Measurements from ENCODE around the gene PGAM2. TPM values are rescaled to one million over a fixed set of nuclear protein-coding genes. Genes with fewer than 3 reads are reported as not detected.
A peak's percentile ranks its signal among the peaks of the same experiment; 100 is the strongest.

The PGAM2 gene
- total RNA-seq, 1 donor from 2014 or later: 671 TPM

DNA sequence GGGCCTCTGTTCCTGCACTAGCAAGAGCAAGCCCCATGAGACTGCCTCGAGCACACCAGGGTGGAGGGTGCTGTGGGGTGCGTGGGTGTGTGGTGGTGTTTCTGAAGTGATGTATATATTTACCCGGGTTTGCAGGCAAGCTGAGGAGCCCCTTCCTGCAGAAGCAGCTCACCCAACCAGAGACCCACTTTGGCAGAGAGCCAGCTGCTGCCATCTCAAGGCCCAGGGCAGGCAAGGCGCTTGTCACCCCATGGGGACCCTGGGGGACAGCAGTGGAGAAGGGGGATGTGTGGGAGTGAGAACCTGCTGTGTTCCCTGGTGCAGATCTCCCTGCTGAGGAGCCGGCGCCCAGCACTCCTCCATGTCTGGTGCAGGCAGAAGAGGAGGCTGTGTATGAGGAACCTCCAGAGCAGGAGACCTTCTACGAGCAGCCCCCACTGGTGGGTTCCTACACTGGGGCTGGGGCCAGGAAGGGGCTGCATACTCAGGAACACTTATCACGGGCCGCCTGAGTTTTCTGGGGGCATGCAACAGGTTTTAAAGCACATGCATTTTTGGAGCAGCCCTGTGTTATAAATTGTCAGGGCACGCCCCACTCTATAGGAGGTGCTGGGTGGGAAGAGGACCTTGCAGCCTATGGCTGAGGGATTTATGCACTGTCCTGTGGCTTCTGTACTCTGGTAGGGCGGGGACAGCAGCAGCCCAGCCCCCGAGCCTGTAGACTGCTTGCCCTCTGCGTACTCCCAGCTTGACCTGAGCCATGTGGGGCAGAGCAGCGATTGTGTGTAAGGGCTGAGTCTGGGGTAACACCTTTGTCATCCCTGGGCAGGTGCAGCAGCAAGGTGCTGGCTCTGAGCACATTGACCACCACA, 5.9 kb downstream of the PGAM2 start:
- intact Hi-C loops (cut with micrococcal nuclease): no loop called here
- peak; percentile 14 for DNase-seq
- peak overlapping the region; percentile 89 for H3K27ac ChIP-seq (replicated peaks)
- H3K27me3 ChIP-seq (ENCODE audit: low read depth): no peaks in the 10 kb centered on the region
- H3K36me3 ChIP-seq: peaks cover 59% of the 10 kb centered on the region
- no peaks in the 10 kb centered on the region for H3K9me3 ChIP-seq (replicated peaks)
- no peak overlapping the region for H3K4me3 ChIP-seq
- peaks cover 67% of the 10 kb centered on the region for H3K4me1 ChIP-seq
- TF ChIP-seq CTCF (IDR thresholded peaks at IDR 0.05; ENCODE audit: borderline replicate concordance): no peak

- intact Hi-C loops (cut with micrococcal nuclease): no loop called here
- Histone ChIP-seq H3K4me1 (peaks cover 60% of the 10 kb centered on the region), H3K9me3 (replicated peaks) (no peaks in the 10 kb centered on the region), H3K4me3 (no peak overlapping the region), H3K27me3 (ENCODE audit: low read depth) (no peaks in the 10 kb centered on the region), H3K36me3 (peaks cover 66% of the 10 kb centered on the region), H3K27ac (replicated peaks) (no peak overlapping the region)
- peak; percentile 9 for DNase-seq
- no peak for TF ChIP-seq CTCF (IDR thresholded peaks at IDR 0.05; ENCODE audit: borderline replicate concordance)
Measured at GRCh38 chr7:44058759-44059218, 6.6 kb downstream of the PGAM2 start.

- TF ChIP-seq CTCF (IDR thresholded peaks at IDR 0.05; ENCODE audit: borderline replicate concordance): no peak
- Histone ChIP-seq H3K4me1 (peaks cover 54% of the 10 kb centered on the region), H3K27ac (replicated peaks) (no peak overlapping the region), H3K4me3 (no peak overlapping the region), H3K36me3 (peaks cover 73% of the 10 kb centered on the region), H3K9me3 (replicated peaks) (no peaks in the 10 kb centered on the region), H3K27me3 (ENCODE audit: low read depth) (no peaks in the 10 kb centered on the region)
- intact Hi-C loops (cut with micrococcal nuclease): no loop called here
- DNase-seq: peak; percentile 8
Measured at GRCh38 chr7:44057849-44058758, 7.3 kb downstream of the PGAM2 start.

DNA sequence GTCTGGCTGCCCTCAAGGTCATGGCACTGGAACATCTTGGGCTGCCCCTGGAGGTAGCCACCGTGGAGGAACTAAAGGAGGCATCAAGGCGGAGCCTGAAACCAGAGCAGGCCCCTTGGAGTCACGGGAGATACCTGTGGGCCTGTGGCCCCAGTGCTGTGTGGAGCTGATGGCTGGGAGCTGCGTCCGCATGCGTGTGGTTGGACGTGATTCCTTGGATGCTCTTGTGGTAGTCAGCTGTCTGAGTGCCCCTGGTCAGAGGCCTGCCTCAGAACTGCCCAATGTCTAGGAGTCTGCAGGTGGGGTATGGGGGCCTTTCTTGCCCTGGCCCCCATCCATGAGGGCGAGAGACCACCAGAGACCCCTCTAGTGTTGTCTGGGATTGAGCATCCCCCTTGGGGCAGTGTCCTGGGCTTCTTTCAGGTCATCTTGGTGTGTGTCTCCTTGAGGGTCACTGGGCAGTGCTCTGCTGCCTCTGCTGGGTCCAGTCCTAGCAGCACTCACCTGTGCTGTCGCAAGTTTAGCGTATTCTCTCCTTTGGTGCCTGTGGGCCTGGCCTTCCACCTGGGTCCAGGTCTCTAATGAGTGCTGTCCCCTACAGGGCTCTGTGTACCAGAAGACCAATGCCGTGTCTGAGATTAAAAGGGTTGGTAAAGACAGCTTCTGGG, 8.1 kb downstream of the PGAM2 start:
- intact Hi-C loops (cut with micrococcal nuclease): no loop called here
- H3K9me3 ChIP-seq (replicated peaks): no peaks in the 10 kb centered on the region
- H3K4me1 ChIP-seq: peaks cover 50% of the 10 kb centered on the region
- H3K27ac ChIP-seq (replicated peaks): no peak overlapping the region
- peaks cover 81% of the 10 kb centered on the region for H3K36me3 ChIP-seq
- H3K27me3 ChIP-seq (ENCODE audit: low read depth): no peaks in the 10 kb centered on the region
- H3K4me3 ChIP-seq: no peak overlapping the region
- peak; percentile 11 for DNase-seq
- TF ChIP-seq CTCF (IDR thresholded peaks at IDR 0.05; ENCODE audit: borderline replicate concordance): no peak

DNA sequence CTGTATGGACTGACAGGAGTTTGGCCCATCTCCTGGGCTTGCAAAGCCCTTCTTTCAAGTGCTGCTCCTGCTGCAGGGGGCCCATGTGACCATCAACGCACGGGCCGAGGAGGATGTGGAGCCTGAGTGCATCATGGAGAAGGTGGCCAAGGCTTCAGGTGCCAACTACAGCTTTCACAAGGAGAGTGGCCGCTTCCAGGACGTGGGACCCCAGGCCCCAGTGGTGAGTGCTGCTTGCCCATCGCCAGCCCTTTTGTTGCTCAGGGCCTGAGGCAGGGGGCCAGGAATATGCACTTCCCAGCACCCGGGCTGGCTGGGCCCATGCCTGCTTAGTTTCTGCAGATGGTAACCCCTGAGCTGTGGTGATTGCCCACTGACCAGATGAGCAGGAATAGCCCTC, 8.7 kb downstream of the PGAM2 start:
- H3K27me3 ChIP-seq (ENCODE audit: low read depth): no peaks in the 10 kb centered on the region
- DNase-seq: peak; percentile 11
- H3K4me3 ChIP-seq: no peak overlapping the region
- peaks cover 83% of the 10 kb centered on the region for H3K36me3 ChIP-seq
- intact Hi-C loops (cut with micrococcal nuclease): no loop called here
- no peak overlapping the region for H3K27ac ChIP-seq (replicated peaks)
- no peak for TF ChIP-seq CTCF (IDR thresholded peaks at IDR 0.05; ENCODE audit: borderline replicate concordance)
- H3K9me3 ChIP-seq (replicated peaks): no peaks in the 10 kb centered on the region
- H3K4me1 ChIP-seq: peaks cover 50% of the 10 kb centered on the region

Measured in left ventricle myocardium inferior (tissue), 1 donor.